Gastrocnemius medialis (tissue), 4 donors: ENCODE measurements around the gene FAM193B. TPM values are rescaled to one million over a fixed set of nuclear protein-coding genes. Genes with fewer than 3 reads are reported as not detected.

Experiments used
- ATAC-seq, 2 donors: fragments of 150-250 bp; one replicate each; pipeline ENCODE4 v1.9.1; 2016
- DNase-seq, 2 donors: peaks; one replicate each; pipeline ENCODE4 v3.0.0-alpha.2; 2019
- H3K27ac ChIP-seq, 4 donors: fragments of 200-600 bp; sonication (generic); 1 replicate in 1 of 4; 2 replicates in 3 of 4; pipeline ENCODE4 v1.5.1; 2016 to 2018; ENCODE audit warnings: mild to moderate bottlenecking in 2 of 4, moderate library complexity in 1 of 4
- H3K27me3 ChIP-seq, 3 donors: fragments of 200-600 bp; sonication (generic) in 2 of 3; 1 replicate in 1 of 3; 2 replicates in 2 of 3; pipeline versions ENCODE4 v1.5.1 to v1.6.0; 2016 to 2019; ENCODE audit warnings: mild to moderate bottlenecking in 1 of 3, moderate library complexity in 1 of 3
- H3K36me3 ChIP-seq, 2 donors: fragments of 200-600 bp; sonication (generic) in 1 of 2; one replicate each; pipeline ENCODE4 v1.5.1; 2017 to 2018
- H3K4me1 ChIP-seq, 2 donors: fragments of 200-600 bp; sonication (generic) in 1 of 2; one replicate each; pipeline ENCODE4 v1.5.1; 2016 to 2017; ENCODE audit warnings: mild to moderate bottlenecking in 2 of 2
- H3K4me3 ChIP-seq, 4 donors: fragments of 200-600 bp; sonication (generic) in 3 of 4; 1 replicate in 1 of 4; 2 replicates in 3 of 4; pipeline ENCODE4 v1.5.1; 2016 to 2019; ENCODE audit warnings: mild to moderate bottlenecking in 2 of 4
- H3K9me3 ChIP-seq, 3 donors: fragments of 200-600 bp; sonication (generic) in 2 of 3; 1 replicate in 1 of 3; 2 replicates in 2 of 3; pipeline ENCODE4 v1.5.1; 2016 to 2019
- CTCF ChIP-seq, 5 experiments: fragments of 450-650 bp in 3 of 5; fragments of 200-600 bp in 2 of 5; sonication (generic) in 2 of 5; IDR thresholded peaks in 4 of 5; conservative IDR thresholded peaks in 1 of 5; 1 replicate in 4 of 5; 2 replicates in 1 of 5; pipeline ENCODE4 v1.5.1; 2016 to 2019; ENCODE audit warnings: antibody characterized with exemption in 5 of 5, mild to moderate bottlenecking in 3 of 5, moderate library complexity in 3 of 5
- POLR2A ChIP-seq, 2 donors: fragments of 450-650 bp; IDR thresholded peaks; one replicate each; pipeline ENCODE4 v1.6.1; 2017; ENCODE audit warnings: antibody characterized with exemption in 2 of 2, mild to moderate bottlenecking in 2 of 2, moderate library complexity in 2 of 2
- in situ Hi-C, 4 donors: fragments of 200-750 bp; cut with MboI; loops; one replicate each; pipeline versions ENCODE4 v1.15.0 to v1.8.0; 2017; ENCODE audit warnings: low sequenced_read_pairs in 4 of 4
- intact Hi-C: fragments of 100-400 bp; cut with DNase I; formaldehyde crosslinking; loops from one replicate; pipeline ENCODE4 v1.15.1; 2023; ENCODE audit warnings: low total_unique reads
- total RNA-seq, 4 donors: library from RNA; depleted of rRNA; stranded (reverse); fragments of >200 nt; gene quantifications; one replicate each; pipeline versions ENCODE4 v1.1.0 to v1.2.3, GENCODE V29; 2016

Gene FAM193B
- total RNA-seq, 4 donors from 2014 or later = 13.2 to 21.3 (median 16.6) TPM

- no peak for DNase-seq
- Histone ChIP-seq H3K27me3 (no peaks in the 10 kb centered on the region), H3K9me3 (no peaks in the 10 kb centered on the region), H3K4me3 (no peak overlapping the region), H3K27ac (peak overlapping the region in 3 of 4 donors; percentile 26 to 89 (median 51)), H3K4me1 (peaks cover 29 to 40% of the 10 kb centered on the region in 2 donors), H3K36me3 (no peaks in the 10 kb centered on the region)
- ATAC-seq = no peak
- TF ChIP-seq POLR2A (IDR thresholded peaks at IDR 0.05) (no peak), CTCF (IDR thresholded peaks at IDR 0.05 in 4 of 5, conservative IDR thresholded peaks at IDR 0.05 in 1 of 5) (no peak)
- in situ Hi-C loops (no loop called here), intact Hi-C loops (no loop called here)
These were observed 2.8 kb upstream of the FAM193B start for GRCh38 chr5:177557041-177557647.

- H3K27me3 ChIP-seq = no peaks in the 10 kb centered on the region
- peak overlapping the region; percentile 68 to 91 (median 87) for H3K27ac ChIP-seq
- intact Hi-C loops = no loop called here
- in situ Hi-C loops = no loop called here
- no peak overlapping the region for H3K4me3 ChIP-seq
- H3K9me3 ChIP-seq = no peaks in the 10 kb centered on the region
- ATAC-seq (no peak), DNase-seq (no peak)
- peaks cover 37 to 44% of the 10 kb centered on the region in 2 donors for H3K4me1 ChIP-seq
- H3K36me3 ChIP-seq = no peaks in the 10 kb centered on the region
- TF ChIP-seq CTCF (IDR thresholded peaks at IDR 0.05 in 4 of 5, conservative IDR thresholded peaks at IDR 0.05 in 1 of 5) = no peak
- no peak for TF ChIP-seq POLR2A (IDR thresholded peaks at IDR 0.05)
These were observed 1.3 kb upstream of the FAM193B start for GRCh38 chr5:177555665-177556064.

- H3K9me3 ChIP-seq = no peaks in the 10 kb centered on the region
- DNase-seq = no peak
- H3K36me3 ChIP-seq = no peaks in the 10 kb centered on the region
- H3K4me3 ChIP-seq = peak overlapping the region in 2 of 4 donors; percentile 58 to 86
- in situ Hi-C loops (no loop called here), intact Hi-C loops (no loop called here)
- no peaks in the 10 kb centered on the region for H3K27me3 ChIP-seq
- ATAC-seq = no peak
- H3K4me1 ChIP-seq = peaks cover 41 to 49% of the 10 kb centered on the region in 2 donors
- TF ChIP-seq CTCF (IDR thresholded peaks at IDR 0.05 in 4 of 5, conservative IDR thresholded peaks at IDR 0.05 in 1 of 5) (no peak), POLR2A (IDR thresholded peaks at IDR 0.05) (no peak)
- peak overlapping the region; percentile 68 to 91 (median 87) for H3K27ac ChIP-seq
These were observed 865 bp upstream of the FAM193B start for GRCh38 chr5:177555228-177555627.

GRCh38 chr5:177553671-177554429 lies 513 bp downstream of the FAM193B start:
- Histone ChIP-seq H3K27me3 (no peaks in the 10 kb centered on the region), H3K4me3 (peak overlapping the region; percentile 80 to 86 (median 84)), H3K4me1 (peaks cover 51 to 56% of the 10 kb centered on the region in 2 donors), H3K9me3 (no peaks in the 10 kb centered on the region), H3K27ac (peak overlapping the region; percentile 85 to 92 (median 90)), H3K36me3 (no peaks in the 10 kb centered on the region)
- TF ChIP-seq POLR2A (IDR thresholded peaks at IDR 0.05) (no peak), CTCF (IDR thresholded peaks at IDR 0.05 in 4 of 5, conservative IDR thresholded peaks at IDR 0.05 in 1 of 5) (no peak)
- DNase-seq = no peak
- in situ Hi-C loops = no loop called here
- intact Hi-C loops = loop anchor here (1.0 kb wide), 1 partner anchor 38 kb away; the partner anchor contains the start of gene TMED9
- ATAC-seq = peak; percentile 63 to 66
